ENCODE results near the gene RIMS1. TPM values are rescaled to one million over a fixed set of nuclear protein-coding genes. Genes with fewer than 3 reads are reported as not detected.

RIMS1 gene
- total RNA-seq, 1 donor from 2014 or later = 5.6 TPM

- no peaks in the 10 kb centered on the region for H3K36me3 Mint-ChIP-seq (ENCODE audit: insufficient read depth)
Measured at GRCh38 chr6:72425003-72425681, 538.8 kb downstream of the RIMS1 start.

GRCh38 chr6:72440611-72441010, 554.3 kb downstream of the RIMS1 start:
- Mint-ChIP-seq H3K27ac (no peak overlapping the region), H3K9me3 (ENCODE audit: low read depth) (no peaks in the 10 kb centered on the region), H3K27me3 (peaks cover 14% of the 10 kb centered on the region), H3K4me1 (ENCODE audit: low read depth) (peaks cover 7% of the 10 kb centered on the region), H3K4me3 (ENCODE audit: low read depth) (no peak overlapping the region), H3K36me3 (ENCODE audit: insufficient read depth) (no peaks in the 10 kb centered on the region)
- no peak for DNase-seq (ENCODE audit: low spot score, unreplicated experiment)
- TF ChIP-seq CTCF (IDR thresholded peaks at IDR 0.05; ENCODE audit: unreplicated experiment) = no peak

More at GRCh38 chr6:72425003-72425681, 538.8 kb downstream of the RIMS1 start:
- peaks cover 1% of the 10 kb centered on the region for H3K4me1 Mint-ChIP-seq (ENCODE audit: low read depth)
- H3K4me3 Mint-ChIP-seq (ENCODE audit: low read depth) = no peak overlapping the region
- H3K27me3 Mint-ChIP-seq = no peaks in the 10 kb centered on the region
- H3K9me3 Mint-ChIP-seq (ENCODE audit: low read depth) = no peaks in the 10 kb centered on the region
- DNase-seq (ENCODE audit: low spot score, unreplicated experiment) = no peak
- no peak for TF ChIP-seq CTCF (IDR thresholded peaks at IDR 0.05; ENCODE audit: unreplicated experiment)
- no peak overlapping the region for H3K27ac Mint-ChIP-seq

- no peaks in the 10 kb centered on the region for H3K27me3 Mint-ChIP-seq
- H3K4me3 Mint-ChIP-seq (ENCODE audit: low read depth) = no peak overlapping the region
- DNase-seq (ENCODE audit: low spot score, unreplicated experiment) = no peak
- no peak for TF ChIP-seq CTCF (IDR thresholded peaks at IDR 0.05; ENCODE audit: unreplicated experiment)
- no peaks in the 10 kb centered on the region for H3K36me3 Mint-ChIP-seq (ENCODE audit: insufficient read depth)
- peaks cover 7% of the 10 kb centered on the region for H3K4me1 Mint-ChIP-seq (ENCODE audit: low read depth)
- H3K9me3 Mint-ChIP-seq (ENCODE audit: low read depth) = no peaks in the 10 kb centered on the region
- H3K27ac Mint-ChIP-seq = no peak overlapping the region
Measured at GRCh38 chr6:72446430-72446829, 560.1 kb downstream of the RIMS1 start.
